Endothelial cell (in vitro differentiated cells): ENCODE data around the gene SYNDIG1L. TPM values are rescaled to one million over a fixed set of nuclear protein-coding genes. Genes with fewer than 3 reads are reported as not detected.

Experiments used
- DNase-seq: peaks from one replicate; pipeline ENCODE4 v3.0.0; 2021; ENCODE audit warnings: low spot score
- H3K27ac Mint-ChIP-seq: one replicate; pipeline ENCODE4 v1.8.0; 2021; ENCODE audit warnings: mixed read lengths, inconsistent platforms; ENCODE audit not compliant: unreplicated experiment
- H3K27me3 Mint-ChIP-seq: one replicate; pipeline ENCODE4 v1.8.0; 2021; ENCODE audit warnings: mild to moderate bottlenecking, moderate library complexity, mixed read lengths, inconsistent platforms; ENCODE audit not compliant: unreplicated experiment
- H3K36me3 Mint-ChIP-seq: one replicate; pipeline ENCODE4 v1.8.0; 2021; ENCODE audit warnings: mild to moderate bottlenecking, low read depth, mixed read lengths, inconsistent platforms; ENCODE audit not compliant: unreplicated experiment
- H3K4me1 Mint-ChIP-seq: one replicate; pipeline ENCODE4 v1.8.0; 2021; ENCODE audit warnings: mild to moderate bottlenecking, mixed read lengths, inconsistent platforms; ENCODE audit not compliant: unreplicated experiment
- H3K4me3 Mint-ChIP-seq: one replicate; pipeline ENCODE4 v1.8.0; 2021; ENCODE audit warnings: mild to moderate bottlenecking, mixed read lengths, inconsistent platforms; ENCODE audit not compliant: unreplicated experiment
- H3K9me3 Mint-ChIP-seq: one replicate; pipeline ENCODE4 v1.8.0; 2021; ENCODE audit warnings: mixed read lengths, inconsistent platforms; ENCODE audit not compliant: unreplicated experiment
- total RNA-seq: library from RNA; stranded (reverse); fragmentation: NEBNext Ultra II Directional; extraction: Animal tissue kit (Norgen Biotek cat#: 25700); gene quantifications from one replicate; pipeline ENCODE4 v1.2.1, GENCODE V29; 2021; ENCODE audit not compliant: unreplicated experiment
- TF ChIP-seq, protein P1 (sequence below): fragments of 200-600 bp; sonication (generic); IDR thresholded peaks from one replicate; pipeline ENCODE4 v1.5.0; 2021; ENCODE audit warnings: antibody characterized with exemption; ENCODE audit not compliant: unreplicated experiment

Gene SYNDIG1L
- total RNA-seq, 1 donor from 2014 or later, result 1.1 TPM

DNA sequence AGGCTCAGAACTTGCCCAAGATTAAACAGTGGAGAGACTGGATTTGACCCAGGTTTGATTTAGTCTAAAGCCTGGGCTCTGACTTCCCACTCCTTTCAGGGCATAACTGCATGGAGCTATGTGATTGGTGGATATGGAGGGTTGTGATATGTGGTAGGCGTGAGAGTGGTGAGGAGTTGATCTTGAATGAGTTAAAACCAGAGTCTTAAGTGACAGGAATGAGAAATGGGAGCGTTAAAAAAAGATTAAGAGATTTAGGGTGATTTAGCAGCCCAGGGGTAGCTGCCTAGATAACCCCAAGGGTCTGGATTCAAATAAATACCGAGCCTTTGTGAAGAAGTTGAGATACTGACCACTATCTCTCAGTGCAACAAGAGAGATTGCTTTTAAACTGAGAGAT, 8.4 kb downstream of the SYNDIG1L start:
- no peak for DNase-seq
- Mint-ChIP-seq H3K36me3 (no peaks in the 10 kb centered on the region), H3K27me3 (peaks cover 7% of the 10 kb centered on the region), H3K27ac (no peak overlapping the region), H3K9me3 (no peaks in the 10 kb centered on the region), H3K4me3 (no peak overlapping the region), H3K4me1 (peaks cover 28% of the 10 kb centered on the region)
- TF ChIP-seq, protein P1, sequence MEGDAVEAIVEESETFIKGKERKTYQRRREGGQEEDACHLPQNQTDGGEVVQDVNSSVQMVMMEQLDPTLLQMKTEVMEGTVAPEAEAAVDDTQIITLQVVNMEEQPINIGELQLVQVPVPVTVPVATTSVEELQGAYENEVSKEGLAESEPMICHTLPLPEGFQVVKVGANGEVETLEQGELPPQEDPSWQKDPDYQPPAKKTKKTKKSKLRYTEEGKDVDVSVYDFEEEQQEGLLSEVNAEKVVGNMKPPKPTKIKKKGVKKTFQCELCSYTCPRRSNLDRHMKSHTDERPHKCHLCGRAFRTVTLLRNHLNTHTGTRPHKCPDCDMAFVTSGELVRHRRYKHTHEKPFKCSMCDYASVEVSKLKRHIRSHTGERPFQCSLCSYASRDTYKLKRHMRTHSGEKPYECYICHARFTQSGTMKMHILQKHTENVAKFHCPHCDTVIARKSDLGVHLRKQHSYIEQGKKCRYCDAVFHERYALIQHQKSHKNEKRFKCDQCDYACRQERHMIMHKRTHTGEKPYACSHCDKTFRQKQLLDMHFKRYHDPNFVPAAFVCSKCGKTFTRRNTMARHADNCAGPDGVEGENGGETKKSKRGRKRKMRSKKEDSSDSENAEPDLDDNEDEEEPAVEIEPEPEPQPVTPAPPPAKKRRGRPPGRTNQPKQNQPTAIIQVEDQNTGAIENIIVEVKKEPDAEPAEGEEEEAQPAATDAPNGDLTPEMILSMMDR, result no peak

DNA sequence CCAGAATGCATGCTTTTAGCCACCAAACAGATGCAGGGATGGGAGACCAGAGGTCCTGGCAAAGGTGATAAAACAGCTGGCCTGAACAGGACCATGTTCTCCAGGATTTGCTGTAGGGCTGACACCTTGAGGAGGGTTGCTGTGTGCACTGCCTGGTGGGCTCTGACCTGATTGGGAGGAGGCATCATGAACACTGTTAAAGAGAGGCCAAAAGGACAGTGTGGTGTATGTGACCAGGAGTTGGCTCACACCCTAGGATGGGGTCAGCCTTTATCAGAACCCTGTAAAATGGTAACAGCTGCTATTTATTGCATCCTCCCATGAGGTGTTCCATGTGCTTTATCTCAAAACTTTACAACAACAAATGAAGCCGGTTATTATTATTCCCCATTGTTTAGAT, 8.8 kb downstream of the SYNDIG1L start:
- no peak overlapping the region for H3K4me3 Mint-ChIP-seq
- no peak overlapping the region for H3K27ac Mint-ChIP-seq
- DNase-seq, result no peak
- no peaks in the 10 kb centered on the region for H3K36me3 Mint-ChIP-seq
- H3K4me1 Mint-ChIP-seq, result peaks cover 28% of the 10 kb centered on the region
- H3K9me3 Mint-ChIP-seq, result no peaks in the 10 kb centered on the region
- peaks cover 7% of the 10 kb centered on the region for H3K27me3 Mint-ChIP-seq
- TF ChIP-seq, protein P1, result no peak

DNA sequence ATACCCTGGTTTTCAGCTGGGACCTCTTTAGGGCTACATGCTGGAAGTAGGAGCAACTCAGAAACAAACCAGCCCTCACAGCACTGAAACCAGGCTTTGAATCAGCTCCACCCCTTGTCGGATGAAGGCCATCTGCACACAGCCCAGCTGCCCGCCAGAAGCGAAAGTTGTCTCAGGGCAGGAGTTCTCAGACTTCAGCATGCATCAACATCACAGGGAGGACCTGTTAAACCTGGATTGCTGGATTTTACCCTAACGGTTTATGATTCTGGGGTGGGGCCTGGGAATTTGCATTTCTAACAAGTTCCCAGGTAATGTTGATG, 10.9 kb downstream of the SYNDIG1L start:
- TF ChIP-seq, protein P1, result no peak
- no peak overlapping the region for H3K27ac Mint-ChIP-seq
- no peak overlapping the region for H3K4me3 Mint-ChIP-seq
- no peak for DNase-seq
- H3K36me3 Mint-ChIP-seq, result no peaks in the 10 kb centered on the region
- peaks cover 15% of the 10 kb centered on the region for H3K4me1 Mint-ChIP-seq
- no peaks in the 10 kb centered on the region for H3K9me3 Mint-ChIP-seq
- H3K27me3 Mint-ChIP-seq, result peaks cover 6% of the 10 kb centered on the region

DNA sequence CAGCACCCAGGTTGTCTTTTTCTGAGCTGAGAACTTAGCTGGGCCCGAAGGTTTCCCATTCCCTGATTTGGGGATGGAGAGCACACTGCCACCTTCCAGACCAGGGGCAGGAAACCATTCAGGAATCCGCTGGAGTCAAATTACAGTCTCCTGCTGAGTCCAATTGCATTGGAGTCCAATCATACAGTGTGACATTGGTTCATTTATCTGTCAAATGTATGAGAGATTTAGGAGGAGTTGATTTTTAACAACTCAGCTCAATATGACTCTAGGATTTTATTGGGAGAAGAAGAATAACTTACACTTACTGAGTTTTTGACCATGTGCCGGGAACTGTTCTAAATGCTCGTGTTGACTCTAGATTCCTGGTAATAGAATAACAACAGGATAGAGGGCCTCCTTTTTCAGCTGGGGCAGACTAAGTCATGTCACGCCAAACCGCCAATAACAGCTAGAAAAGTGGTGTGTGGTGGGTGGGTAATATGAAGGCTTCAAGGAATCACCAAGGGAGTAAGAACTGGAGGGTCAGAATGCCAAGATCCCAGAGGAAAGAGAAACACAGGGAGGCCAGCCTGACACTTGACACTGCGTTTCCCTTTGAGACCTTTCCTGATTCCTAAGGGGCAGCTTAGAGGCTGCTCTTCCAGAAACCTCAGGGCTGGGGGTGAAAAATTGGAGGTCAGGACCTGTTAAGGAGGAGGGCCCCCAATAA, 11.5 kb downstream of the SYNDIG1L start:
- H3K27ac Mint-ChIP-seq, result no peak overlapping the region
- no peaks in the 10 kb centered on the region for H3K36me3 Mint-ChIP-seq
- peaks cover 15% of the 10 kb centered on the region for H3K4me1 Mint-ChIP-seq
- peaks cover 7% of the 10 kb centered on the region for H3K27me3 Mint-ChIP-seq
- H3K9me3 Mint-ChIP-seq, result no peaks in the 10 kb centered on the region
- no peak for DNase-seq
- TF ChIP-seq, protein P1, result no peak
- no peak overlapping the region for H3K4me3 Mint-ChIP-seq

DNA sequence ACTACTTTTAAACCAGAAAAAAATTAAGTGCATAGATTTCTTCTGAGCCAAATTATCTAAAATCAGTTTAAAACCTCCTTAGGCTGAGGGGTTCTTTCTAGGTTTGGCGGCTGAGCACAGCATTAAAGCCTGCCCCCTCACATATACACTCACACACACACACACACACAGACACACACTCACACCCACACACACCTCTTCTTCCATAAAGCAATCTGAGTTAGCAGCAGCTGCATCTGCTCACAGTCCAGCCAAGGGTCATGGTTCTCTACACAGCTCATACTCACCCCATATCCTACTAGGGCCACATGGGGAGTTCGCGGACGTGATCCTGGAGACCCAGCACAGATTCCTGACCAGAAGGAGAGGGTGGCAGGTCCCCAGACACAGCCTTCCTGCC, 12.4 kb downstream of the SYNDIG1L start:
- no peak overlapping the region for H3K4me3 Mint-ChIP-seq
- DNase-seq, result no peak
- TF ChIP-seq, protein P1, result no peak
- no peak overlapping the region for H3K27ac Mint-ChIP-seq
- no peaks in the 10 kb centered on the region for H3K9me3 Mint-ChIP-seq
- H3K36me3 Mint-ChIP-seq, result no peaks in the 10 kb centered on the region
- peaks cover 7% of the 10 kb centered on the region for H3K27me3 Mint-ChIP-seq
- H3K4me1 Mint-ChIP-seq, result peaks cover 15% of the 10 kb centered on the region
